Colonic mucosa (tissue), 4 donors: ENCODE data around the gene TBC1D7. TPM values are rescaled to one million over a fixed set of nuclear protein-coding genes. Genes with fewer than 3 reads are reported as not detected.
A peak's percentile ranks its signal among the peaks of the same experiment; 100 is the strongest.

Source experiments
- DNase-seq: peaks from one replicate; pipeline ENCODE4 v3.0.0-alpha.2; 2020
- H3K27ac ChIP-seq: fragments of 200-600 bp; one replicate; pipeline ENCODE4 v1.8.0; 2021
- H3K27me3 ChIP-seq: fragments of 200-600 bp; one replicate; pipeline ENCODE4 v1.8.0; 2021
- H3K36me3 ChIP-seq: fragments of 200-600 bp; one replicate; pipeline ENCODE4 v1.8.0; 2021
- H3K4me1 ChIP-seq: fragments of 200-600 bp; one replicate; pipeline ENCODE4 v1.8.0; 2021; ENCODE audit warnings: mild to moderate bottlenecking
- H3K4me3 ChIP-seq: fragments of 200-600 bp; one replicate; pipeline ENCODE4 v1.8.0; 2021
- H3K9ac ChIP-seq, 2 donors: one replicate each; pipeline ENCODE4 v1.7.0; 2013; ENCODE audit warnings: control low read depth in 2 of 2, low read depth in 2 of 2, low read length in 2 of 2
- H3K9me3 ChIP-seq: fragments of 200-600 bp; one replicate; pipeline ENCODE4 v1.8.0; 2021
- intact Hi-C: fragments of 100-400 bp; cut with DNase I; formaldehyde crosslinking; loops from one replicate; pipeline ENCODE4 v1.14.1; 2022
- total RNA-seq, 2 donors: library from RNA; stranded (reverse); fragmentation: NEBNext Ultra II Directional in 1 of 2; extraction: Animal tissue kit (Norgen Biotek cat#: 25700) in 1 of 2; gene quantifications; one replicate each; pipeline ENCODE4 v1.2.1, GENCODE V29; 2021
- TF ChIP-seq, protein P1 (sequence below): fragments of 200-600 bp; IDR thresholded peaks from one replicate; pipeline ENCODE4 v1.8.0; 2022; ENCODE audit warnings: antibody characterized with exemption, mild to moderate bottlenecking
- donor health status: healthy.
- donor health status: DM: no; HTN: no; CAD: no.
- donor health status: DM: no; HTN: no; CAD: no.

Gene TBC1D7
- total RNA-seq, 2 donors from 2014 or later: 21.4 to 23.3 TPM

GRCh38 chr6:13338038-13338437, 9.7 kb upstream of the TBC1D7 start:
- Histone ChIP-seq H3K4me1 (no peaks in the 10 kb centered on the region), H3K9me3 (no peaks in the 10 kb centered on the region), H3K9ac (no peak overlapping the region), H3K36me3 (no peaks in the 10 kb centered on the region), H3K4me3 (no peak overlapping the region), H3K27ac (no peak overlapping the region), H3K27me3 (no peaks in the 10 kb centered on the region)
- TF ChIP-seq, protein P1, sequence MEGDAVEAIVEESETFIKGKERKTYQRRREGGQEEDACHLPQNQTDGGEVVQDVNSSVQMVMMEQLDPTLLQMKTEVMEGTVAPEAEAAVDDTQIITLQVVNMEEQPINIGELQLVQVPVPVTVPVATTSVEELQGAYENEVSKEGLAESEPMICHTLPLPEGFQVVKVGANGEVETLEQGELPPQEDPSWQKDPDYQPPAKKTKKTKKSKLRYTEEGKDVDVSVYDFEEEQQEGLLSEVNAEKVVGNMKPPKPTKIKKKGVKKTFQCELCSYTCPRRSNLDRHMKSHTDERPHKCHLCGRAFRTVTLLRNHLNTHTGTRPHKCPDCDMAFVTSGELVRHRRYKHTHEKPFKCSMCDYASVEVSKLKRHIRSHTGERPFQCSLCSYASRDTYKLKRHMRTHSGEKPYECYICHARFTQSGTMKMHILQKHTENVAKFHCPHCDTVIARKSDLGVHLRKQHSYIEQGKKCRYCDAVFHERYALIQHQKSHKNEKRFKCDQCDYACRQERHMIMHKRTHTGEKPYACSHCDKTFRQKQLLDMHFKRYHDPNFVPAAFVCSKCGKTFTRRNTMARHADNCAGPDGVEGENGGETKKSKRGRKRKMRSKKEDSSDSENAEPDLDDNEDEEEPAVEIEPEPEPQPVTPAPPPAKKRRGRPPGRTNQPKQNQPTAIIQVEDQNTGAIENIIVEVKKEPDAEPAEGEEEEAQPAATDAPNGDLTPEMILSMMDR: no peak
- DNase-seq: no peak
- intact Hi-C loops: loop anchor here (10.0 kb wide), 1 partner anchor 727 kb away; no protein-coding TSS in a partner anchor

DNA sequence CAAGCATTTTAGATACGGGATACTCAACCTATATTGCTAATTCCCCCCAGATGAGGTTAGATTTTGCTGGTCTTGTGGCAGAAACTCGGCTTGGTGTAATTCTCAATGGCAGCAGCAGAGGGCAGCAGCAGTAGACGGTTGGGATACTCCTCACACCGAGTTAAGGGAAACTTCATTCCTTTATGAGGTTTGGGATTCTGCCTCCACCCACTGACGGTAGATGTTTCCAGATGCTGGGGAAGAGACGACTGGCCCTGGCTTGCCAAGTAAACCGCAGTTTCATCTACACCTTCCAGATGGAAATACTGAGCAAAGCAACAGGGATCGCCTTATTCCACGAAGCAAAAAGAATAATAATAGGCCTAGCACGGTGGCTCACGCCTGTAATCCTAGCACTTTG, 8.2 kb upstream of the TBC1D7 start:
- Histone ChIP-seq H3K36me3 (no peaks in the 10 kb centered on the region), H3K4me3 (no peak overlapping the region), H3K9ac (no peak overlapping the region), H3K27me3 (no peaks in the 10 kb centered on the region), H3K27ac (no peak overlapping the region), H3K9me3 (no peaks in the 10 kb centered on the region), H3K4me1 (no peaks in the 10 kb centered on the region)
- TF ChIP-seq, protein P1: peak; percentile 79
- peak; percentile 90 for DNase-seq
- intact Hi-C loops: loop anchor here (2.0 to 10.0 kb wide), 3 partner anchors 202 to 728 kb away; partner anchors contain the start of gene SIRT5

DNA sequence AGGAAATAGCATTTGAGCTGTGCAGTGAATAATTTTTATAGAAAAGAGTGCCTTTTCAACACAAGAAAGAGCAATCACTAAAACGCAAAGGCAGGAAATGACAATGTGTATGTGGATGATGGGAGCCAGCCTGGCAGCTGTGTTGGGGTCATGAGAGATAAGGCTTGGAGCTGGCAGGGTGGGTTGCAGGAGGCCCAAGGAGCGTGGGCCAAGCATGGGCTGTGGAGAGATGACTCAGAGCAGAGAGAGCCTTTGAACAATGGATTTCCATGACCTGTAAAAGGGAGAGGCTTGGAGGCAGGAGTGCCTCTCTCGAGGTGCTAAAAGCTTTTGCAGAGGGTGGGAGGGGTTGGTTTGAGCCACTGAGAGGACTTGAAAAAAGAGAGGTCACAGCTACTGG, 6.6 kb upstream of the TBC1D7 start:
- DNase-seq: no peak

DNA sequence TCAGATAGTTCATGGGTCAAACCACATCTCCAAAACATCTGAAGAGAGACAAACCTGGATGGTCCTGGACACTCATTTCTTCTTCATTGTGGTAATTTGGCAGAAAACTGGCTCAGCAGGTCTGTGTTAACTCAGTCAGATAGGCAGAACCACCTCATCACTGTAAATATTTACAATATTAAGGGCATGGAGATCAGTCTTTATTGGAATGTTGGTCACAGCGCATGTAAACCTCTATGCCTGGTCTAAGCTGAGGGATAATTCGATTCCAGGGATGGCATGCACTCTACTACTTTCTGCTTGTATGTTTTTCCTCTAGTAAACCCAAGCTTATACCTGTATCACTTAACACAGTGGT, 4.0 kb upstream of the TBC1D7 start:
- Histone ChIP-seq H3K27ac (no peak overlapping the region), H3K27me3 (no peaks in the 10 kb centered on the region), H3K9me3 (no peaks in the 10 kb centered on the region), H3K4me3 (no peak overlapping the region), H3K9ac (no peak overlapping the region), H3K4me1 (no peaks in the 10 kb centered on the region), H3K36me3 (no peaks in the 10 kb centered on the region)
- DNase-seq: no peak
- TF ChIP-seq, protein P1: no peak
- intact Hi-C loops: loop anchor here (2.0 to 10.0 kb wide), 3 partner anchors 140 to 732 kb away; no protein-coding TSS in a partner anchor

More for the DNA sequence above, 6.6 kb upstream of the TBC1D7 start:
- intact Hi-C loops: loop anchor here (5.0 to 10.0 kb wide), 2 partner anchors 143 to 730 kb away; no protein-coding TSS in a partner anchor
- Histone ChIP-seq H3K9me3 (no peaks in the 10 kb centered on the region), H3K9ac (no peak overlapping the region), H3K4me3 (no peak overlapping the region), H3K27me3 (no peaks in the 10 kb centered on the region), H3K27ac (no peak overlapping the region), H3K4me1 (no peaks in the 10 kb centered on the region), H3K36me3 (no peaks in the 10 kb centered on the region)
- TF ChIP-seq, protein P1: no peak

DNA sequence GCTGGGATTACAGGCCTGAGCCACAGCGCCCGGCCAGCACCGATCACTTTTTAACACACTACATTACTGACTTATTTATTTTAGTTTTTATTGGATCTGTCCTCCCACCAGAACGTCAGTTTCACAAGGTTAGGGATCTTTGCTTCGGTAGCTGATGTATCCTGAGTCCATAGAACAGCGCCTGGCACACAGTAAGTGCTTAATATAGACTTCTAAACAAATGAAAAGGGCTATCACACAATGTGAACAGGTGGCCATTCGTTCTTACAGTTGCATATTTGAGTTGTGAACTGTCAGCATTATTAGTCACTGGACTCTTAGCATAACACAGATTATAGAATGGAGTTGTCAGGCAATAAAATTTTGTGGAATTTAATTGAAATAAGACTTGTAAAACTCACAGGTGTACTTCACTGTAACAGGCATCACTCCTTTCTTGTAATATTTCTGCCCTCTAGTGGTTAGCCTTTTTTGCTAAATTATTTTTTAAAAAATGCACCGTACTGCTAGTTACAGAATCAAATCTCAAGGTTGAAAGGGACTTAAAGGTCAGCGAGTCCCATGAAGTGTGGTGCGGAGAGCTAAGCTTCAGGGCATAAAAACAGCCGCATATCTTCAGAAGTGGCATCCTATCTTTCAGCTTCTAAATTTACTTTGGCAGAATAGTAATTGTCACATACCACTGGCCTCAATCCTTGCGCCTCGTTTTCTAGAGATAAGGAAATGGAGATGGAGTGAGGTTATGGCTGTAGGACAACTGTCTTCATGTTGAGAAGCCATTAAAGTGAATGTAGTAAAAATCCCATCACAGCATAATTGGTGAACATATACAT, 3.4 kb upstream of the TBC1D7 start:
- H3K4me3 ChIP-seq: no peak overlapping the region
- intact Hi-C loops: loop anchor here (2.0 to 10.0 kb wide), 3 partner anchors 139 to 733 kb away; no protein-coding TSS in a partner anchor
- no peak for DNase-seq

More for the DNA sequence above, 3.4 kb upstream of the TBC1D7 start:
- Histone ChIP-seq H3K9ac (no peak overlapping the region), H3K36me3 (no peaks in the 10 kb centered on the region), H3K4me1 (no peaks in the 10 kb centered on the region), H3K27me3 (no peaks in the 10 kb centered on the region), H3K27ac (no peak overlapping the region), H3K9me3 (no peaks in the 10 kb centered on the region)
- TF ChIP-seq, protein P1: peak; percentile 64
